HepG2 (cell line): ENCODE results near the gene NDRG3. TPM values are rescaled to one million over a fixed set of nuclear protein-coding genes. Genes with fewer than 3 reads are reported as not detected.
"Not testable (repeated sequence)": the region's sequence is repeated elsewhere in the genome, so short reads cannot be mapped to it uniquely, and the experiment has no call there.

Experiments used
- ATAC-seq: fragments of 200-7000 bp; cut with Tn5 transposase; 3 replicates; pipeline ENCODE4 v1.9.1; 2020; ENCODE audit warnings: mild to moderate bottlenecking, moderate library complexity
- BruUV-seq: library from RNA; stranded (reverse); fragments of 400-500 nt; replicated peaks from 2 replicates; lab custom pipeline; 2021; lab: Mats Ljungman, UMichigan
- CTCF ChIA-PET: fragments of 300-600 bp; formaldehyde crosslinking; extraction: SDS; loops from one replicate; lab custom pipeline; 2021; ENCODE audit warnings: low total read pairs, inconsistent platforms, low intra/inter-chr PET ratio; lab: Yijun Ruan, JAX
- POLR2A ChIA-PET: fragments of 350-600 bp; sonication (Branson Sonifier 250); formaldehyde crosslinking; loops from one replicate; lab custom pipeline; 2020; ENCODE audit warnings: antibody characterized with exemption, inconsistent platforms; lab: Yijun Ruan, JAX
- DNase-seq: peaks from one replicate; pipeline ENCODE4 v3.0.0-alpha.2; 2015; ENCODE audit warnings: low spot score
- FAIRE-seq: peaks from 3 replicates; lab custom pipeline; 2011; peaks lifted over from hg19 to GRCh38; lab: Jason Lieb, UNC
- H2AFZ ChIP-seq: one replicate; pipeline ENCODE4 v1.6.1; 2011; ENCODE audit warnings: low read length, inconsistent platforms
- H3K27ac ChIP-seq: fragments of 300-600 bp; 3 replicates; pipeline ENCODE4 v1.8.0; 2011; ENCODE audit warnings: mixed run types, mild to moderate bottlenecking, mixed read lengths, low read length, inconsistent platforms; ENCODE audit not compliant: insufficient read depth; ENCODE audit errors: extremely low read length
- H3K27me3 ChIP-seq, 2 experiments: fragments of 200-600 bp in 1 of 2; 2 replicates in 1 of 2; 3 replicates in 1 of 2; pipeline versions ENCODE4 v1.6.0 to v1.8.0; 2011; ENCODE audit warnings: low read length in 2 of 2, mild to moderate bottlenecking in 2 of 2, moderate library complexity in 2 of 2, inconsistent platforms in 1 of 2; ENCODE audit not compliant: insufficient read depth in 2 of 2, control insufficient read depth in 1 of 2
- H3K36me3 ChIP-seq, 2 experiments: fragments of 200-600 bp in 1 of 2; replicated peaks in 1 of 2; 2 replicates in 1 of 2; 3 replicates in 1 of 2; pipeline versions ENCODE4 v1.5.1 to v1.8.0; 2011; ENCODE audit warnings: low read length in 2 of 2, inconsistent platforms in 1 of 2; ENCODE audit not compliant: insufficient read depth in 2 of 2, control insufficient read depth in 1 of 2
- H3K4me1 ChIP-seq: 2 replicates; pipeline ENCODE4 v1.5.1; 2012; ENCODE audit warnings: low read length, inconsistent platforms; ENCODE audit not compliant: insufficient read depth
- H3K4me2 ChIP-seq: 2 replicates; pipeline ENCODE4 v1.6.0; 2011; ENCODE audit warnings: low read depth, low read length, inconsistent platforms
- H3K4me3 ChIP-seq, 3 experiments: fragments of 200-600 bp in 1 of 3; sonication (generic), shearing (Covaris generic) in 1 of 3; replicated peaks in 1 of 3; 2 replicates each; pipeline ENCODE4 v1.5.1; 2011 to 2016; ENCODE audit warnings: low read length in 3 of 3, inconsistent platforms in 2 of 3, low read depth in 2 of 3, mild to moderate bottlenecking in 2 of 3, control low read depth in 1 of 3, mixed read lengths in 1 of 3; ENCODE audit not compliant: insufficient read depth in 1 of 3
- H3K79me2 ChIP-seq: one replicate; pipeline ENCODE4 v1.6.1; 2011; ENCODE audit warnings: low read length, inconsistent platforms; ENCODE audit not compliant: insufficient read depth
- H3K9ac ChIP-seq: 2 replicates; pipeline ENCODE4 v1.6.0; 2011; ENCODE audit warnings: mild to moderate bottlenecking, low read depth, low read length, inconsistent platforms; ENCODE audit not compliant: insufficient read depth
- H3K9me3 ChIP-seq: 2 replicates; pipeline ENCODE4 v1.5.1; 2012; ENCODE audit warnings: mild to moderate bottlenecking, low read length
- H4K20me1 ChIP-seq: 2 replicates; pipeline ENCODE4 v1.6.0; 2011; ENCODE audit warnings: inconsistent platforms, mild to moderate bottlenecking, low read length, moderate library complexity; ENCODE audit not compliant: insufficient read depth
- ASH2L ChIP-seq: fragments of 300-600, 200-600 bp; sonication (generic); IDR thresholded peaks from 2 replicates; pipeline ENCODE4 v1.7.0; 2017; ENCODE audit warnings: low read depth, mild to moderate bottlenecking, moderate library complexity, mixed read lengths, low read length; ENCODE audit not compliant: insufficient read length
- ELF4 ChIP-seq: sonication (generic); formaldehyde crosslinking; IDR thresholded peaks from 2 replicates; pipeline ENCODE4 v1.5.0; 2020; ENCODE audit warnings: missing genetic modification reagents, mild to moderate bottlenecking, moderate library complexity, borderline replicate concordance
- MAFF ChIP-seq: IDR thresholded peaks from 2 replicates; pipeline ENCODE4 v1.6.1; 2011; ENCODE audit warnings: low read depth, low read length, improper control_type of control experiment
- MAFK ChIP-seq, 2 experiments: IDR thresholded peaks in 1 of 2; conservative IDR thresholded peaks in 1 of 2; 2 replicates each; pipeline ENCODE4 v1.6.1; 2011; ENCODE audit warnings: improper control_type of control experiment in 2 of 2, low read length in 2 of 2
- NFE2L2 ChIP-seq: fragments of 150-350 bp; IDR thresholded peaks from 2 replicates; pipeline ENCODE4 v1.6.1; 2014; ENCODE audit warnings: low read length
- RBM22 ChIP-seq: fragments of 200-400 bp; formaldehyde crosslinking; optimal IDR thresholded peaks from 2 replicates; pipeline ENCODE3; 2017; ENCODE audit warnings: mild to moderate bottlenecking, low read length, moderate library complexity
- YY1 ChIP-seq: IDR thresholded peaks from 2 replicates; pipeline ENCODE4 v1.6.1; 2011; ENCODE audit warnings: low read length, low read depth, moderate library complexity, mild to moderate bottlenecking; ENCODE audit not compliant: insufficient read depth, insufficient replicate concordance
- ZNF414 ChIP-seq: sonication (generic); formaldehyde crosslinking; IDR thresholded peaks from 2 replicates; pipeline ENCODE4 v1.5.0; 2020; ENCODE audit warnings: missing genetic modification reagents
- ZNF770 ChIP-seq: sonication (generic); formaldehyde crosslinking; IDR thresholded peaks from 2 replicates; pipeline ENCODE4 v1.5.0; 2020; ENCODE audit warnings: mild to moderate bottlenecking, missing genetic modification reagents
- ZSCAN31 ChIP-seq: sonication (generic); formaldehyde crosslinking; IDR thresholded peaks from 2 replicates; pipeline ENCODE4 v1.5.0; 2020; ENCODE audit warnings: low read depth, mild to moderate bottlenecking, missing genetic modification reagents
- ZXDC ChIP-seq: sonication (generic); formaldehyde crosslinking; IDR thresholded peaks from 2 replicates; pipeline ENCODE4 v1.5.0; 2020; ENCODE audit warnings: mild to moderate bottlenecking, missing genetic modification reagents
- WGBS: methylation state at CpG from one replicate; pipeline ENCODE4 v1.1.6; 2017; ENCODE audit warnings: low lambda C conversion rate; 5-methylcytosine and 5-hydroxymethylcytosine counted together
- in situ Hi-C: cut with HindIII; loops from 2 replicates; pipeline ENCODE4 v1.10.0; 2017; ENCODE audit warnings: low pct_unique_long_range_greater_than_20kb; ENCODE audit not compliant: extremely low pct_ligation_motif_present
- intact Hi-C: fragments of 100-400 bp; cut with micrococcal nuclease; formaldehyde crosslinking; loops from one replicate; pipeline ENCODE4 v1.10.0; 2022; ENCODE audit not compliant: unreplicated experiment
- polyA plus RNA-seq, 8 experiments: library from polyadenylated mRNA; depleted of rRNA in 3 of 8; stranded (reverse) in 7 of 8; unstranded in 1 of 8; fragments of >200 nt; fragmentation: Illumina TruSeq in 4 of 8; extraction: Trizol in 4 of 8; gene quantifications; 2 replicates each; pipeline versions ENCODE4 v1.2.1 to v1.2.3, GENCODE V29; 2011 to 2016; ENCODE audit warnings: low read depth in 4 of 8, missing spikeins in 1 of 8, mixed read lengths in 1 of 8; ENCODE audit not compliant: insufficient read depth in 1 of 8
- total RNA-seq, 5 experiments: library from RNA; depleted of rRNA; stranded (reverse); fragments of >200 nt; fragmentation: Illumina TruSeq; extraction: Trizol; gene quantifications; 2 replicates each; pipeline ENCODE4 v1.2.3, GENCODE V29; 2016; ENCODE audit warnings: low read depth in 1 of 5

Gene NDRG3
- total and polyA plus RNA-seq, 2 of the 13 experiments (the other 11 are each of a cell fraction or from before 2014, with no cell fraction given), result 36.0 to 40.5 TPM

- peak overlapping the region; percentile 82 for H3K4me2 ChIP-seq
Measured at GRCh38 chr20:36608388-36608728, 137.5 kb downstream of the NDRG3 start.

More at GRCh38 chr20:36608388-36608728, 137.5 kb downstream of the NDRG3 start:
- WGBS, result 93% methylated on average over 6 of the region's 6 CpGs
- H3K27ac ChIP-seq, result peak overlapping the region; percentile 81
- H3K27me3 ChIP-seq, intact Hi-C loops, CTCF ChIA-PET, ATAC-seq, H4K20me1 ChIP-seq, DNase-seq, FAIRE-seq, in situ Hi-C loops, H2AFZ ChIP-seq, BruUV-seq, H3K9me3 ChIP-seq, H3K4me3 ChIP-seq: not testable (repeated sequence)
- POLR2A ChIA-PET, result interaction anchor here (1.1 to 6.6 kb wide), 6 partner anchors 9 to 34 kb away, joined by 3 to 167 read pairs (median 45); partner anchors contain the start of gene TGIF2
- peak overlapping the region; percentile 98 for H3K9ac ChIP-seq
- peaks cover 28% of the 10 kb centered on the region for H3K79me2 ChIP-seq
- H3K4me1 ChIP-seq, result peaks cover 27% of the 10 kb centered on the region
- TF ChIP-seq ZNF414 (CRISPR knock-in tag), result peak; percentile 2; the same call in 1 of the 2 replicates
- peak; percentile 49 to 74 for TF ChIP-seq MAFK (conservative IDR thresholded peaks at IDR 0.05 in 1 of 2, IDR thresholded peaks at IDR 0.05 in 1 of 2; ENCODE audit: low read length in 2 of 2)
- TF ChIP-seq YY1, result peak; percentile 1
- 0 out of 2 replicates have a peak, but pooled peaks have one; percentile 28 for TF ChIP-seq ZXDC
- TF ChIP-seq ZNF770 (CRISPR knock-in tag), result peak; percentile 73
- peak; percentile 13 for TF ChIP-seq ASH2L
- TF ChIP-seq MAFF, result peak; percentile 48
- peak; percentile 15 for TF ChIP-seq RBM22
- 0 out of 2 replicates have a peak, but pooled peaks have one; percentile 6 for TF ChIP-seq ZSCAN31 (CRISPR knock-in tag)
- 0 out of 2 replicates have a peak, but pooled peaks have one; percentile 5 for TF ChIP-seq ELF4 (CRISPR knock-in tag)
- TF ChIP-seq NFE2L2, result peak; percentile 57
- peaks cover 21 to 49% of the 10 kb centered on the region in 2 experiments for H3K36me3 ChIP-seq
